ENCODE results near the gene OSER1.

Gene OSER1

GRCh38 chr20:44166477-44166876 lies 44.1 kb downstream of the OSER1 start:
- H3K4me3 ChIP-seq (replicated peaks in 1 of 2; ENCODE audit: low read depth in 2 of 2, low read length in 2 of 2): no peak overlapping the region
- TF ChIP-seq CTCF (IDR thresholded peaks at IDR 0.05; ENCODE audit: low read depth, low read length): no peak
- DNase-seq (ENCODE audit: low read depth in 2 of 2): peak in 1 of 2 donors; percentile 82

DNA sequence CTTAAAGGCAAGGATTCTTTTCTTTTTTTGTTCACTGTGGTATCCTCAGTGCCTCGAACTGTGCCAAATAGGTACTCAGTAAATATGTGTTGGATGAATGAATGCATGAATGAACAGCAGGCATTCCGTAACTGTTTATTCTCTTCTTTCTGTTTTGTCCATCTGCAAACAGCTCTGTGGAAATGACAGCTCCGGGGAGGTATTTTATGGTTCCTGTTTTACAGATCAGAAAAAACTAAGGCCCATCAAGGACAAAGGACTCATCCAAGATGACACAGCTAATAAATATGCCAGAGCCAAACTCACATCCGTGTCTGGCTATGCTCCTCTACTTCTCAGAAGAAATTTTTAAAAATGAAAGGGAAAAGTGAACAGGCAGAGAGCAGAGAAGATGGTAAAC lies 44.6 kb downstream of the OSER1 start:
- peak in 1 of 2 donors; percentile 81 for DNase-seq (ENCODE audit: low read depth in 2 of 2)
- no peak for TF ChIP-seq CTCF (IDR thresholded peaks at IDR 0.05; ENCODE audit: low read depth, low read length)
- H3K4me3 ChIP-seq (replicated peaks in 1 of 2; ENCODE audit: low read depth in 2 of 2, low read length in 2 of 2): peak overlapping the region in 1 of 2 donors; percentile 2

DNA sequence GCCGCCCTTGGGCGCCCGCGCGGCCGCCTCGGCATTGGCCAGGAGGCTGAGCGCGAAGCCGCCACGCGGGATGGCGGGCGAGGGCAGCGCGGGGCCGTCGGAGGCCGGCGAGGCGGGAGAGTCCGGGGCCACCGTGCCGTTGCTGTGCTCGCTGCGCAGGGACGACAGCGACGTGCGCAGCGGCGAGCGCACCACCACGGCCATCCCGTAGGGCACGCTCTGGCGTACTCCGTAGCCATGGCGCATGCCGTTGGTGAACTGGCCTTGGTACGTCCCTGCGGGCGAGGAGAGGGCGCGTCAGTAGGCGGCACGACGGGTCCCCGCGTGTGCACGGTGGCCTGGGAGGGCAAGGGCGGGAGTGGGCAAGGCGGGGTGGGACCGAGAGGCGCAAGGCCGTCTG lies 50.4 kb downstream of the OSER1 start:
- no peak overlapping the region for H3K4me3 ChIP-seq (replicated peaks in 1 of 2; ENCODE audit: low read depth in 2 of 2, low read length in 2 of 2)
- DNase-seq (ENCODE audit: low read depth in 2 of 2): no peak
- no peak for TF ChIP-seq CTCF (IDR thresholded peaks at IDR 0.05; ENCODE audit: low read depth, low read length)

DNA sequence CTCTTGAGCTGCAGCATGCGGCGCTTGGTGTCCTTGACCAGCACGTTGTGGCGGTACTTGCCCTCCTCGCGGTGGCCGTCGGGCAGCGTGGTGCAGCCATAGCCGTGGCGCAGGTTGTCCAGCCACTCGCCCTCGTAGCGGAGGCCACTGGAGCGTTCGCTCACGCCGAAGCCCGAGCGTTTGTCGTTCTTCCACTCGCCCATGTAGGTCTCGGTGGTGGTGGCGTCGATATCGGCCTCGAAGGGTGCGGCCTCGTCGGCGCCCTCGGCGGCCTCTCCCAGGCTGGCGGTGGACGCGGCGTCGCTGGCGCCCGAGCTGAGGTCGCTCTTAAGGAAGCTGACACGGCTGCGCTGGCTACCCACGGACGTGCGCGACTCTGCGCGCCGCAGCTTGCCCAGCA lies 50.9 kb downstream of the OSER1 start:
- DNase-seq (ENCODE audit: low read depth in 2 of 2): no peak
- no peak overlapping the region for H3K4me3 ChIP-seq (replicated peaks in 1 of 2; ENCODE audit: low read depth in 2 of 2, low read length in 2 of 2)
- no peak for TF ChIP-seq CTCF (IDR thresholded peaks at IDR 0.05; ENCODE audit: low read depth, low read length)

DNA sequence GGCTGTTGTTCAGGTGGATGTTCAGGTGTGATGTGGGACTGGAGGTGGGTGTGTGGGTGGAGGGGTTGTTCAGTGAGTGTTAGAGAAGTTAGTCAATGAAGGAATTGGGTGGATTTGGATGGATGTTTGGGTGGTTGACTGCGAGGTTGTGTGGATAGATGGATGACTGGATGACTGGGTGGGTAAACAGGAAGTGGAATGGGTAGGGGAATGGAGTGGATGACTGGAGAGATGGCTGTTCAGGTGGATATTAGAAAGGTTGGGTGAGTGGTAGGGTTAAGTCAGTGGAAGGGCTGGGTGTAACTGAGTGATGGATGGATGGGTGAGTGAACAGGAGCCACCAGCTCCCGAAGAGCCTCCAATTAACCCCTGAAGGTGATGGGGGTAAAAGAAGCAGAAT lies 51.4 kb downstream of the OSER1 start:
- DNase-seq (ENCODE audit: low read depth in 2 of 2): no peak
- no peak overlapping the region for H3K4me3 ChIP-seq (replicated peaks in 1 of 2; ENCODE audit: low read depth in 2 of 2, low read length in 2 of 2)
- TF ChIP-seq CTCF (IDR thresholded peaks at IDR 0.05; ENCODE audit: low read depth, low read length): no peak

- TF ChIP-seq CTCF (IDR thresholded peaks at IDR 0.05; ENCODE audit: low read depth, low read length): no peak
- DNase-seq (ENCODE audit: low read depth in 2 of 2): no peak
- no peak overlapping the region for H3K4me3 ChIP-seq (replicated peaks in 1 of 2; ENCODE audit: low read depth in 2 of 2, low read length in 2 of 2)
These were observed 53.5 kb downstream of the OSER1 start for GRCh38 chr20:44157061-44157460.

GRCh38 chr20:44154521-44155001 lies 56.0 kb downstream of the OSER1 start:
- peak in 1 of 2 donors; percentile 25 for DNase-seq (ENCODE audit: low read depth in 2 of 2)
- H3K4me3 ChIP-seq (replicated peaks in 1 of 2; ENCODE audit: low read depth in 2 of 2, low read length in 2 of 2): no peak overlapping the region
- no peak for TF ChIP-seq CTCF (IDR thresholded peaks at IDR 0.05; ENCODE audit: low read depth, low read length)

Data from cardiac fibroblast (primary cell).